DMS153 treated with DMSO at 0.1 percent for 48 hours (cell line): Measurements from ENCODE around the gene CACNA1D.

Experiments
- DNase-seq: peaks from one replicate; lab custom pipeline; 2025; ENCODE audit not compliant: unreplicated experiment; lab: John Stamatoyannopoulos, UW

The CACNA1D gene

DNA sequence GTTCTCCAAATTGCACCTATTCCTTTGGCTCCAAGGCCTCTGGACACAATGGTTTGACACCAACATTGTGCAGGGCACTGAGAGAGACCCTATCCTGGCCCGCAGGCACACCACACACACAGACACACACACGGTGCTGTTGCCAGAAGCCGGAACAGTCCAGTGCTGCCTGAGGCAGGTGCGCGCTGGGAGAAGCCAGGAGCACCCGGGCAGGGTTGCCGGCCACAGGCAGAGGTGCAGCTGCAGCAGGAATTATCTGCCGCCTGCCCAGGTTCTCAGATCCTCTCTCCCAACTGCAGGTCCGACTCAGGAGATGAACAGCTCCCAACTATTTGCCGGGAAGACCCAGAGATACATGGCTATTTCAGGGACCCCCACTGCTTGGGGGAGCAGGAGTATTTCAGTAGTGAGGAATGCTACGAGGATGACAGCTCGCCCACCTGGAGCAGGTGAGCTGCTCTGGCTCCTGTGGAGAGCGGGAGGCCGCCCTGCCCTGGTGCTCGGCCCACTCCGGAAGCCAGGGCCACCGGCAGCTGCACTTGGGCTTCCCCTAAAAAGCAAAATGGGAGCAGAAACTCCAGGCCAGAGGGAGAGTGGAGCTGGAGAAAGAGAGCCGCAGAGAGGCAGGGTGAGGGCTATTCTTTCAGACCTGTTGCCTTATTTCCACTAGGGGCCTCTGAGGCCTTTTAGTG lies 308.9 kb downstream of the CACNA1D start:
- no peak for DNase-seq

GRCh38 chr3:53803816-53804695 lies 309.6 kb downstream of the CACNA1D start:
- DNase-seq, result no peak

GRCh38 chr3:53804697-53805462 lies 310.5 kb downstream of the CACNA1D start:
- DNase-seq, result no peak

- DNase-seq, result no peak
Observed at GRCh38 chr3:53805463-53806159, 311.2 kb downstream of the CACNA1D start.

DNA sequence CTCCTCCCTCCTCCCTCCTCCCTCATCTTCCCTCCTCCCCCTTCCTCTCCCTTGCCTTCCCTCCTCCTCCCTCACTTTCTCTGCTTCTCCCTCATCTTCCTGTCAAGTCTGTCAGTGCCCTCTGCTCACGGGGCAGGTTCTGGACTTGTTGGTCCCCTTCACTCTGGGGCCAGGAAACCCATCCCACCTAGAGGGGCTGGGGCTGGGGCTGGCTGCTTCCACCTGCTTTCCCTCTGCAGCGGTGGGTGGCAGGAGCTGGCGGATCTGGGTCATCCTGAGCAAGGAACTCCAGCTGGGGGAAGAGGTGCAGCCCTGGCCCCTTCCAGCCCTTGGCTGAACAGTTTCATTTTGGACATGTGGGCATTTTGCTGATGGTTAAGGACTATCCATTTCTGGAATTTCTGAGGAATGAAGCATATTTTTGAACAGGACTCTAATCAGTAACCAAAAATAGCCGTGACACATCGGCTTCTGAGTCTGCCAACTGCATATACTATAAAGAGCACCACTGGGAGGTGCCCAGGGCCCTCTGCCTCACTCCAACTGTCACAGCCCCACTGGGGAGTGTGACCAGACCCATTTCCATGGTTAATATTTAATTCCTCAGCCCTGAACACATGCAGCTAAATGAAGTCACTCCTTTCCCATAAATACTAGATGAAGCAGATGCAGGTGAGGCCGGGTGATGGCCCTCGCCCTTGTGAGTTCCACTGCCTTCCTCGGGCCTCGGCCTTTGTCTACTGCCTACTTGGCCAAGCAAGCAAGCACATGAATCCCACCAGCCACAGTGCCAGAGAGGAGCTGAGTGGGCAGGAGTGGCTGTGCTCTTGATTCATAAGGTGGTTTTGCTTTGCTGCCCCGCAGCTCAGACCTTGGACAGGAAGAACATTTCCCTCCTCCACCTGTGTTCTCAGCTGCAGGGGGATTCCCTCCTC lies 312.0 kb downstream of the CACNA1D start:
- DNase-seq, result no peak

DNA sequence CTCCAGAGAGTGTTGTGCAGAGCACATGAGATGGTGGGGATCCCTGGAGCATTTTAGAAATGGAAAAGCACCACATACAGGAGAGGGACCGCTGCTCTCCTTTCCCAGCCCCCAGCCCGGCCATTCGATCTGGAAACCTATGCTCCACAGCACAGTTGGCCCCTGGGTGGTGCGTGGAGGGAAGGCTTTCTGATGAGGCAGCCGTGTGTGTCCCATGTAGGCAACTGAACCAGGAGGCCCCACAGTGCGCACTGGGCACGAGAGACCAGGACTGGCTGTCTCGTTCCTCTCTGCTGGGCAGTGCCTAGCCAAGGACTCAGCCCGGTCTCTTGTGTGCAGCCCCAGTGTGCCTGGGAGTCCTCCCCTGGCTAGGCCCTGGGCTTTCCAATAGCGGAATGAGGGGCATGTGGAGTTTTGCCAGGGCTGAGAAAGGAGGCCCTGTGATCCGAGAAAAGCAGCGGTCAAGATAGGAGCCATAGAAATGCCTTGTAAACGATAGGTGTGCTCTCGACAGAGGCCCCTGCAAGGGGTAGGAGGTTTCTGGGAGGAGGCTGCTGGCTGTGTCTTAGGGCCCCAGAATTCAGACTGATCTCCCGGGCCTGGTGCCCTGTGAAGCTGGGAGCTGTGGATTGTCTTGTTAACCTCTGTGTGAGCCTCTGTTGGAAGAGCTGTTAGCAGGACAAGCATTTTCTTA lies 312.9 kb downstream of the CACNA1D start:
- no peak for DNase-seq

GRCh38 chr3:53808496-53808895 lies 314.1 kb downstream of the CACNA1D start:
- no peak for DNase-seq

GRCh38 chr3:53809267-53809666 lies 314.9 kb downstream of the CACNA1D start:
- no peak for DNase-seq

- DNase-seq, result no peak
Observed at GRCh38 chr3:53809764-53810400, 315.5 kb downstream of the CACNA1D start.

- no peak for DNase-seq
Observed at GRCh38 chr3:53811143-53811927, 316.9 kb downstream of the CACNA1D start.

GRCh38 chr3:53812434-53812833 lies 318.0 kb downstream of the CACNA1D start:
- DNase-seq, result no peak

GRCh38 chr3:53813229-53813628 lies 318.8 kb downstream of the CACNA1D start:
- DNase-seq, result no peak

GRCh38 chr3:53813876-53814275 lies 319.5 kb downstream of the CACNA1D start:
- DNase-seq, result no peak

- DNase-seq, result no peak
Observed at GRCh38 chr3:53815067-53815466, 320.7 kb downstream of the CACNA1D start.

DNA sequence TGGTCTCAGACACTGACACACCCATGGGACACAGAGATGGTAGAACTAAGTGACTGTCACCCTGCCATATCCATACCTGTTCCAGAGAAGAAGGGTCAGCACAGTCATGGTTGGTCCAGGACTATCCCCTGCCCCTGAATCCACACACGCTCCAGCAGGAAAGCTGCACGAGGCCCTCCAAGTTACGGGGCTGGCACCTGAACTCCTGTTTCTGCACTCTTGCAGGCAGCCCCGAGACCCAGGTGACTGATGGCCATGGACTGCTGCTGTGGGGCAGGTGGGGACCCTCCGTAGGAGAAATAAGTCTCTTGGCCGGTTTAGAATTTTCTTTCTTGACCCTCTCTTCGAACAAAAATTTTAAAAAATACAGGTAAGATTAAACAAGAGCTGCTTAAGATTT lies 321.2 kb downstream of the CACNA1D start:
- no peak for DNase-seq

DNA sequence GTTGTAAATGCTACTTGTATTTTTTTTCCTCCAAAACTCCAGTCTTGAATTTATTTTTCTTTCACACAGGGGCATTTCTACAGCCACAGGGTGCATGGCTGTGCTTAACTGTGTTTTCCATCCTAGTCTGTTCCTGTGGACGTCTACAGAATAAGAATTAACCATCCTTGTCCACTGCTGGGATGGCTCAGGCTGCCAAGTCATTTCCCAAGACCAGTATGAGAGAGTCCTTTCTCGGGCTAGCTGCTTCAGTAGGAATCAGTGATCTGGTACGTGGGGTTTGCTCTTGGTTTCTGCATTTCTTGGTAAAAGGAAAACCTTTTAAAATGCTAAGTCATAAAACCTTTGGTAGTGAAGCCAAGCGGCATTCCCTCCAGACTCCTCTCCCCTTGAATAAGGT lies 322.0 kb downstream of the CACNA1D start:
- no peak for DNase-seq

DNA sequence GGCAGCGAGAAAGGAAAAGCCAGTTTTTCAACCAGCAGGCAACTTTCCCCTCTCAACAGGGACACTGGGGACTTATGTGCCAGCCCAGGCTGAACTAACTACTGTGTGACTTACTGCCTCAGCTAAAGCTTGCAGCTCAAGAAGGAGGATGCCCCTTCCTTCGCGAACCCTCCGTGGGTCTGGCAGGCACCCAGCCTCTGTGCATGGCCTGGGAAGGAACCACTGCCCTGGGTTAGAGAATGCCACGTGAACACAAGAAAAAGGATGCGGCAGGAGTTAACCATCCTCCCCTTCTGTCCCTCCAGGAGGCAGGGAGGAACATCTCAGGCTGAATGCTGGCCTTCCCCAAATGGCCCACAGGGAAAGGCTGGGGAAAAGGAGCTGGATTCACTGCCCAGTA lies 322.8 kb downstream of the CACNA1D start:
- no peak for DNase-seq

DNA sequence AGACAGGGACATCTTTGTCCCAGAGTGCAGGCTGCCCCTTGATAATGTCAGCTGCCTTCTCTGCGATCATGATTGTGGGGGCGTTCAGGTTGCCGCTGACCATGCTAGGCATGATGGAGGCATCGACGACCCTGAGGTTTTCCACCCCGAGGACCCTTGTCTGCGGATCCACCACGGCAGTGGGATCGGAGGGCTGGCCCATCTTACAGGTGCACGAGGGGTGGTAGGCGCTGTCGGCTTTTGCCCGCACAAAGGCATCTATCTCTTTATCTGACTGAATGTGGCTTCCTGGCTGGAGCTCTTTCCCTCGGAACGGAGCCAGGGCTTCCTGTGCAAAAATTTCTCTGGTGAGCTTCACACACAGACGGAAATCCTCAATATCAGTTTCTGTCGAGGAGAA lies 323.4 kb downstream of the CACNA1D start:
- DNase-seq, result no peak
